HK-2 (cell line): ENCODE measurements around the gene DEFB119.
"Not testable (repeated sequence)": the region's sequence is repeated elsewhere in the genome, so short reads cannot be mapped to it uniquely, and the experiment has no call there.

Source experiments
- DNase-seq: peaks from one replicate; pipeline ENCODE4 v3.0.0-alpha.2; 2018; ENCODE audit not compliant: unreplicated experiment

The DEFB119 gene

GRCh38 chr20:31390490-31390889, at the start of gene DEFB119:
Gene DEFB119 (minus strand): TSS chr20:31390590. CDS start chr20:31390483, 107 bp downstream.
- no peak for DNase-seq

- DNase-seq: no peak
These were observed 40.3 kb upstream of the DEFB119 start for GRCh38 chr20:31430568-31431115.

- not testable (repeated sequence) for DNase-seq
These were observed 37.2 kb upstream of the DEFB119 start for GRCh38 chr20:31427576-31427975.

- not testable (repeated sequence) for DNase-seq
These were observed 36.6 kb upstream of the DEFB119 start for GRCh38 chr20:31426891-31427551.

GRCh38 chr20:31425797-31426196, 35.4 kb upstream of the DEFB119 start:
- no peak for DNase-seq

GRCh38 chr20:31418307-31418706, 27.9 kb upstream of the DEFB119 start:
- DNase-seq: no peak

GRCh38 chr20:31415653-31416052, 25.3 kb upstream of the DEFB119 start:
- no peak for DNase-seq

GRCh38 chr20:31414381-31414780, 24.0 kb upstream of the DEFB119 start:
- no peak for DNase-seq

- DNase-seq: no peak
These were observed 19.6 kb upstream of the DEFB119 start for GRCh38 chr20:31410011-31410410.

GRCh38 chr20:31406115-31406514, 15.7 kb upstream of the DEFB119 start, which contains the start of gene DEFB121:
Gene DEFB121 (minus strand): TSS chr20:31406215. CDS start chr20:31406152, 63 bp downstream.
- no peak for DNase-seq

GRCh38 chr20:31403886-31404285, 13.5 kb upstream of the DEFB119 start:
- DNase-seq: no peak

- no peak for DNase-seq
These were observed 4.5 kb upstream of the DEFB119 start for GRCh38 chr20:31394900-31395299.

- no peak for DNase-seq
These were observed 2.4 kb upstream of the DEFB119 start for GRCh38 chr20:31392836-31393235.

- DNase-seq: no peak
These were observed 16.0 kb downstream of the DEFB119 start for GRCh38 chr20:31374346-31374745.

GRCh38 chr20:31368301-31368700, 22.1 kb downstream of the DEFB119 start, which contains the start of gene DEFB118:
Gene DEFB118 (plus strand): TSS chr20:31368601. CDS start chr20:31368651, 50 bp downstream.
- DNase-seq: no peak

- DNase-seq: not testable (repeated sequence)
These were observed 26.1 kb downstream of the DEFB119 start for GRCh38 chr20:31364272-31364671.

- no peak for DNase-seq
These were observed 27.1 kb downstream of the DEFB119 start for GRCh38 chr20:31363295-31363694.

- no peak for DNase-seq
These were observed 34.4 kb downstream of the DEFB119 start for GRCh38 chr20:31355981-31356380.

- DNase-seq: no peak
These were observed 48.9 kb downstream of the DEFB119 start for GRCh38 chr20:31341470-31341869.

GRCh38 chr20:31330893-31331292, 59.5 kb downstream of the DEFB119 start:
- DNase-seq: no peak
